ENCODE measurements around the gene NCL. TPM values are rescaled to one million over a fixed set of nuclear protein-coding genes. Genes with fewer than 3 reads are reported as not detected.
"Not testable (repeated sequence)": the region's sequence is repeated elsewhere in the genome, so short reads cannot be mapped to it uniquely, and the experiment has no call there.

Gene NCL
- polyA plus RNA-seq, 1 donor from 2014 or later = 101 TPM

DNA sequence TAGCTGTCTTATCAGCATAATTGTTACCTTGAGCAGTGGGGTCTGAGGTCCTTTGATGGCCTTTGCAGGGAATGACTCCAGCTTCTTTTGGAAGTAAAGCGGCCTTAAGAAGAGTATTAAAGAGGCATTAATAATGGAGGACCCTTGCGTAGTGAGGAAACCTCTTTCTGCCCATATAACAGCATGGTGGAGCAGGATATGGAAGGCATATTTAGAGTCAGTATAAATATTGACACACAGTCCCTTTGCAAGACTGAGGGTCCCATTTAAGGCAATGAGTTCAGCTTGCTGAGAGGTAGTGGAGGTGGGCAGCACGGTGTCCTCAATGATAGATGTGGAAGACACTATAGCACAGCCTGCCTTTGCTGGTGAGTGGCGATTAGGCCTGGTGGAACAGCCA, 32.7 kb downstream of the NCL start:
- Histone ChIP-seq H3F3A (ENCODE audit: insufficient read depth, low read length, poor library complexity, severe bottlenecking) (no peaks in the 10 kb centered on the region), H3K36me3 (ENCODE audit: insufficient read depth, low read length) (no peaks in the 10 kb centered on the region), H4K20me1 (ENCODE audit: insufficient read depth) (no peaks in the 10 kb centered on the region), H3K4me3 (ENCODE audit: low read length) (no peak overlapping the region), H3K27ac (ENCODE audit: low read length) (no peak overlapping the region), H3K9ac (ENCODE audit: low read length) (no peak overlapping the region), H3K4me2 (ENCODE audit: low read length) (no peak overlapping the region), H3K9me2 (ENCODE audit: insufficient read depth, low read length) (no peaks in the 10 kb centered on the region), H3K27me3 (ENCODE audit: insufficient read depth, low read depth, low read length) (no peaks in the 10 kb centered on the region), H2AFZ (ENCODE audit: low read depth, low read length) (no peak overlapping the region), H3K9me3 (ENCODE audit: low read length) (no peaks in the 10 kb centered on the region), H3K79me2 (replicated peaks; ENCODE audit: insufficient read depth, low read length) (no peaks in the 10 kb centered on the region)
- TF ChIP-seq SMC3 (conservative IDR thresholded peaks at IDR 0.05; ENCODE audit: poor library complexity) (no peak), RAD21 (conservative IDR thresholded peaks at IDR 0.05) (no peak), EZH2 (IDR thresholded peaks at IDR 0.05; ENCODE audit: borderline replicate concordance, insufficient read depth, low read length, poor library complexity, severe bottlenecking) (no peak), EP300 (conservative IDR thresholded peaks at IDR 0.05; ENCODE audit: poor library complexity, severe bottlenecking) (no peak), POLR2AphosphoS5 (IDR thresholded peaks at IDR 0.05) (no peak), MXI1 (conservative IDR thresholded peaks at IDR 0.05; ENCODE audit: poor library complexity, severe bottlenecking) (no peak), TAF1 (IDR thresholded peaks at IDR 0.05; ENCODE audit: low read depth) (no peak)
- TF ChIP-seq, protein P1, sequence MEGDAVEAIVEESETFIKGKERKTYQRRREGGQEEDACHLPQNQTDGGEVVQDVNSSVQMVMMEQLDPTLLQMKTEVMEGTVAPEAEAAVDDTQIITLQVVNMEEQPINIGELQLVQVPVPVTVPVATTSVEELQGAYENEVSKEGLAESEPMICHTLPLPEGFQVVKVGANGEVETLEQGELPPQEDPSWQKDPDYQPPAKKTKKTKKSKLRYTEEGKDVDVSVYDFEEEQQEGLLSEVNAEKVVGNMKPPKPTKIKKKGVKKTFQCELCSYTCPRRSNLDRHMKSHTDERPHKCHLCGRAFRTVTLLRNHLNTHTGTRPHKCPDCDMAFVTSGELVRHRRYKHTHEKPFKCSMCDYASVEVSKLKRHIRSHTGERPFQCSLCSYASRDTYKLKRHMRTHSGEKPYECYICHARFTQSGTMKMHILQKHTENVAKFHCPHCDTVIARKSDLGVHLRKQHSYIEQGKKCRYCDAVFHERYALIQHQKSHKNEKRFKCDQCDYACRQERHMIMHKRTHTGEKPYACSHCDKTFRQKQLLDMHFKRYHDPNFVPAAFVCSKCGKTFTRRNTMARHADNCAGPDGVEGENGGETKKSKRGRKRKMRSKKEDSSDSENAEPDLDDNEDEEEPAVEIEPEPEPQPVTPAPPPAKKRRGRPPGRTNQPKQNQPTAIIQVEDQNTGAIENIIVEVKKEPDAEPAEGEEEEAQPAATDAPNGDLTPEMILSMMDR (IDR thresholded peaks at IDR 0.05; ENCODE audit: poor library complexity, severe bottlenecking) = no peak
- TF ChIP-seq, protein P2, sequence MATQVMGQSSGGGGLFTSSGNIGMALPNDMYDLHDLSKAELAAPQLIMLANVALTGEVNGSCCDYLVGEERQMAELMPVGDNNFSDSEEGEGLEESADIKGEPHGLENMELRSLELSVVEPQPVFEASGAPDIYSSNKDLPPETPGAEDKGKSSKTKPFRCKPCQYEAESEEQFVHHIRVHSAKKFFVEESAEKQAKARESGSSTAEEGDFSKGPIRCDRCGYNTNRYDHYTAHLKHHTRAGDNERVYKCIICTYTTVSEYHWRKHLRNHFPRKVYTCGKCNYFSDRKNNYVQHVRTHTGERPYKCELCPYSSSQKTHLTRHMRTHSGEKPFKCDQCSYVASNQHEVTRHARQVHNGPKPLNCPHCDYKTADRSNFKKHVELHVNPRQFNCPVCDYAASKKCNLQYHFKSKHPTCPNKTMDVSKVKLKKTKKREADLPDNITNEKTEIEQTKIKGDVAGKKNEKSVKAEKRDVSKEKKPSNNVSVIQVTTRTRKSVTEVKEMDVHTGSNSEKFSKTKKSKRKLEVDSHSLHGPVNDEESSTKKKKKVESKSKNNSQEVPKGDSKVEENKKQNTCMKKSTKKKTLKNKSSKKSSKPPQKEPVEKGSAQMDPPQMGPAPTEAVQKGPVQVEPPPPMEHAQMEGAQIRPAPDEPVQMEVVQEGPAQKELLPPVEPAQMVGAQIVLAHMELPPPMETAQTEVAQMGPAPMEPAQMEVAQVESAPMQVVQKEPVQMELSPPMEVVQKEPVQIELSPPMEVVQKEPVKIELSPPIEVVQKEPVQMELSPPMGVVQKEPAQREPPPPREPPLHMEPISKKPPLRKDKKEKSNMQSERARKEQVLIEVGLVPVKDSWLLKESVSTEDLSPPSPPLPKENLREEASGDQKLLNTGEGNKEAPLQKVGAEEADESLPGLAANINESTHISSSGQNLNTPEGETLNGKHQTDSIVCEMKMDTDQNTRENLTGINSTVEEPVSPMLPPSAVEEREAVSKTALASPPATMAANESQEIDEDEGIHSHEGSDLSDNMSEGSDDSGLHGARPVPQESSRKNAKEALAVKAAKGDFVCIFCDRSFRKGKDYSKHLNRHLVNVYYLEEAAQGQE (IDR thresholded peaks at IDR 0.05; ENCODE audit: borderline replicate concordance) = no peak

DNA sequence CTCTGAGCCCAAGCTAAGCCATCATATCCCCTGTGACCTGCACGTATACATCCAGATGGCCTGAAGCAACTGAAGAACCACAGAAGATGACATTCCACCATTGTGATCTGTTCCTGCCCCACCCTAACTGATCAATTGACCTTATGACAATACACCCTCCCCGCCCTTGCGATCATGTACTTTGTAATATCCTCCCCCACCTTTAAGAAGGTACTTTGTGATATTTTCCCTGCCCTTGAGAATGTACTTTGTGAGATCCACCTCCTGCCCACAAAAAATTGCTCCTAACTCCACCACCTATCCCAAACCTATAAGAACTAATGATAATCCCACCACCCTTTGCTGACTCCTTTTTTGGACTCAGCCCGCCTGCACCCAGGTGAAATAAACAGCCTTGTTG, 33.8 kb downstream of the NCL start:
- H3K9ac ChIP-seq (ENCODE audit: low read length); H3K79me2 ChIP-seq (replicated peaks; ENCODE audit: insufficient read depth, low read length); H3K27me3 ChIP-seq (ENCODE audit: insufficient read depth, low read depth, low read length); H2AFZ ChIP-seq (ENCODE audit: low read depth, low read length); H3K9me2 ChIP-seq (ENCODE audit: insufficient read depth, low read length); H3K9me3 ChIP-seq (ENCODE audit: low read length); H3F3A ChIP-seq (ENCODE audit: insufficient read depth, low read length, poor library complexity, severe bottlenecking); H3K27ac ChIP-seq (ENCODE audit: low read length); H3K4me3 ChIP-seq (ENCODE audit: low read length); H4K20me1 ChIP-seq (ENCODE audit: insufficient read depth); H3K36me3 ChIP-seq (ENCODE audit: insufficient read depth, low read length); H3K4me2 ChIP-seq (ENCODE audit: low read length): not testable (repeated sequence)

DNA sequence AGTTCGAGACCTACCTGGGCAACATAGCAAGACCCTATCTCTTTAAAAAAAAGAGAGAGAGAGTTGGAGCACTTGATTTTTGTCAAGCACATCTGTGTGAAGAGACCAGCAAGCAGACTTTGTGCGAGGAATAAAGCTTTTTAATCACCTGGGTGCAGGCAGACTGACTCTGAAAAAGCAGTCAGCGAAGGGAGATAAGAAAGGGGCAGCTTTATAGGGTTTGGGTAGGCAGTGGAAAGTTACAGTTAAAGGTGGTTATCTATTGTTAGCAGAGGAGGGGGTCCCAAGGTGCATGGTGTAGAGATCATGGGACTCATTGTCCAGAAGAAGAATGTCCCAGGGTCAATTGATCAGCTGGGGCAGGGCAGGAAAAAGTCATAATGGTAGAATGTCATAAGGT, 34.4 kb downstream of the NCL start:
- Histone ChIP-seq H3K4me2 (ENCODE audit: low read length) (no peak overlapping the region), H3K9me3 (ENCODE audit: low read length) (no peaks in the 10 kb centered on the region), H3K79me2 (replicated peaks; ENCODE audit: insufficient read depth, low read length) (no peaks in the 10 kb centered on the region), H3K9me2 (ENCODE audit: insufficient read depth, low read length) (no peaks in the 10 kb centered on the region), H3K27me3 (ENCODE audit: insufficient read depth, low read depth, low read length) (no peaks in the 10 kb centered on the region), H3K36me3 (ENCODE audit: insufficient read depth, low read length) (no peaks in the 10 kb centered on the region), H4K20me1 (ENCODE audit: insufficient read depth) (no peaks in the 10 kb centered on the region), H3K27ac (ENCODE audit: low read length) (no peak overlapping the region), H2AFZ (ENCODE audit: low read depth, low read length) (no peak overlapping the region), H3F3A (ENCODE audit: insufficient read depth, low read length, poor library complexity, severe bottlenecking) (no peaks in the 10 kb centered on the region), H3K4me3 (ENCODE audit: low read length) (no peak overlapping the region), H3K9ac (ENCODE audit: low read length) (no peak overlapping the region)
- TF ChIP-seq, protein P2 (IDR thresholded peaks at IDR 0.05; ENCODE audit: borderline replicate concordance) = no peak
- TF ChIP-seq SMC3 (conservative IDR thresholded peaks at IDR 0.05; ENCODE audit: poor library complexity) = no peak
- TF ChIP-seq, protein P1 (IDR thresholded peaks at IDR 0.05; ENCODE audit: poor library complexity, severe bottlenecking) = no peak
- no peak for TF ChIP-seq MXI1 (conservative IDR thresholded peaks at IDR 0.05; ENCODE audit: poor library complexity, severe bottlenecking)

Data from neural cell (in vitro differentiated cells).